HG02571 (cell line): ENCODE measurements around the gene PTPRM.

Experiments
- ATAC-seq: cut with Tn5 transposase; IDR thresholded peaks from one replicate; pipeline ENCODE4 v1.9.1; 2021; ENCODE audit warnings: mild to moderate bottlenecking, moderate library complexity; ENCODE audit not compliant: unreplicated experiment

PTPRM gene

DNA sequence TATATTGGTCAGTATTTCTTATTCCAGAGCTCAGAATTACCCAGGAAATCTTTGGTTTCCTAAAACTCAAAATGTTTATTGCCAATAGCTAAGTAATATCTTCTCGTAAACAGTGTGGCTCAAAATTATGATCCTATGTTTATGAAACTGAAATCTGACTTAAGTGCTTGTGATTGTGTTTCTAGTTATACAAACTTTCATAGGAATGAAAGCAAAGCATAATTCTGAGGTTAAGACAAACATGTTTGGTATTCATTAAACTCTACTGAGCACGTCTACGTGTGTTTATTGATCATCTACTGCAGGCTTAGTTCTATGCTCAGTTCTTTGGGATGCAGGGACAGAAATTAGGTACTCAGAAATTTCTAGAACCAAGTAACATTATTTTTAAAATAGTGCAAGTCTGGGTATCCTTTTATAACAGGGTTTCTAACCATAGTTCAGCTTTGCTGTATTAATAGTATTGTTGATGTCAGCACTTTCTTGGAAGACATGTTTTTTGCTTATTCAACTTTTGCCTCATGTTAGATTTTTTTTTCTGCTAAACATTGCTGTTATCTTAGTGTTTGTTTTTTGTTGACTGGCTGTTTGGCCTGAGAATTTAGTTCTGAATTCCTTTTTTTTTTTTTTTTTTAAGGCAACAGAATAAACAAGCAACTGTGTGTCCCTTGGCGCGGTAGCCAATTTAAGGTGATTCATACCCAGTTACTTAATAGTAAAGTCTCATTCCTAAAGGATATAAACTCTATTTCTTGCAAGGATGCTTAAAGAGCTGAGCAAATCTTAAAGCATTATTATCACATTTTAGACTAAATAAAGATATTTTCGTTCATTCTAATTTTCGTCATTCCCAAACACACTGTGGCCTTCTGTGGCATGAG lies 31.3 kb downstream of the PTPRM start:
- no peak for ATAC-seq

GRCh38 chr18:7600036-7600435 lies 32.9 kb downstream of the PTPRM start:
- no peak for ATAC-seq

- ATAC-seq = no peak
Observed at GRCh38 chr18:7600528-7601245, 33.6 kb downstream of the PTPRM start.

- ATAC-seq = no peak
Observed at GRCh38 chr18:7601246-7601615, 34.1 kb downstream of the PTPRM start.

- no peak for ATAC-seq
Observed at GRCh38 chr18:7601936-7602335, 34.8 kb downstream of the PTPRM start.

- no peak for ATAC-seq
Observed at GRCh38 chr18:7603259-7604000, 36.3 kb downstream of the PTPRM start.

- ATAC-seq = no peak
Observed at GRCh38 chr18:7604361-7604760, 37.2 kb downstream of the PTPRM start.

DNA sequence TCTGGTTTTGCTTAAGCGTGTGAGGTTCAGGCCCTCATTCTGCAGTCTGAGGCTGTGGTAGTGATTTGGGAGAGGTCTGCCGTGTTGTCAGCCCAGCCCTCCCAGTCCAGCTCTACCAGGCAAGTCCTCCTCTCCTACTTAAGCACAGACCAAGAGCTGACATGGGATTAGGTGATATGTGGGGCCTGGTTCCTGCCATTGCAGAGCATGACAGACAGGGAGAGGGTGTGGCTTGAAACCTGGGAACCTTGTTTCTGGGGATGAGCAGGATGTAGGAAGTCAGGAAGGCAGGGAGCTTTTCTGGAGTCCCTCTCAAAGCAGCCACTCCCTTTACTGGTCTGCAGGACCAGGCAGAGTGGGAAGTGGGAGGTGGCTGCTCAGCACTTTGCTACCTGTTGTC lies 38.6 kb downstream of the PTPRM start:
- ATAC-seq = no peak

- no peak for ATAC-seq
Observed at GRCh38 chr18:7607540-7608173, 40.5 kb downstream of the PTPRM start.

DNA sequence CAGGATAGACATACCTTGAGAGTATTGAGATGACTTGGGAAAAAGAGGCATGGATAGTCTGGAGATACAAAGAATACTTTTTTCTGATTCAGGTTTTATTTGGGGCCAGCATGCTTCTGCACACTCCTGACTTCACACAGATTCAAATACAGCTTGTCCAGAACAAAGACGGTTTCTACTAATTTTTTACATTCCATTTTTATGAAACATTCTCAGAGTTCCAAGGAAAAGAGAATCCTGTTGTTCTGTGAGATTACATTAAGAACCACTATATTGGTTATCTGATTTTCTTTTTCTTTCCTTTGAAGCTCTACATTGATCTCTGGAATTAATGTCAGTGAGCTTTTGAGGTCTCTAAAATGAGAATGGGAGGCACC lies 41.0 kb downstream of the PTPRM start:
- no peak for ATAC-seq

- no peak for ATAC-seq
Observed at GRCh38 chr18:7608781-7609201, 41.7 kb downstream of the PTPRM start.

DNA sequence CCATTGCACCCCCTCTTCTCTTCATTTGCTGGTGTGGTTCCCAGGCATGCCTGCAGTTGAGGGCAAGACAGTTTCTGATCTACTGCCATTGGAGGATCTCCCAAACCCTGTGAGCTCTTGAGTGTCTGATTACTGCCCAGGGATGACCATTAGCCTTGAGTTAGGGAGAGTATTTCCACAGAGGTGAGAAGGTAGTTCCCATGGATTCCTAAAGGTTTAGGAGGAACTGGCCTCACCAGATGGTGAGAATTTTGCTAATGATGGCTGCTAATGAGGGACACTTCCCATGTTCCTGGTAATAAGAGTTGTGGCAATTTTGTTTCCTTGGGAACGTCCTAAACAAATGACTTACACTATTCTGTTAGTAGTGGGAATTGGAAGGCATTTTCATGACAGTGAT lies 42.5 kb downstream of the PTPRM start:
- ATAC-seq = no peak

- no peak for ATAC-seq
Observed at GRCh38 chr18:7614042-7614441, 46.9 kb downstream of the PTPRM start.

GRCh38 chr18:7615840-7616239 lies 48.7 kb downstream of the PTPRM start:
- no peak for ATAC-seq

GRCh38 chr18:7616661-7617060 lies 49.5 kb downstream of the PTPRM start:
- ATAC-seq = no peak

- ATAC-seq = no peak
Observed at GRCh38 chr18:7617738-7618422, 50.8 kb downstream of the PTPRM start.

GRCh38 chr18:7618891-7619442 lies 51.9 kb downstream of the PTPRM start:
- no peak for ATAC-seq

DNA sequence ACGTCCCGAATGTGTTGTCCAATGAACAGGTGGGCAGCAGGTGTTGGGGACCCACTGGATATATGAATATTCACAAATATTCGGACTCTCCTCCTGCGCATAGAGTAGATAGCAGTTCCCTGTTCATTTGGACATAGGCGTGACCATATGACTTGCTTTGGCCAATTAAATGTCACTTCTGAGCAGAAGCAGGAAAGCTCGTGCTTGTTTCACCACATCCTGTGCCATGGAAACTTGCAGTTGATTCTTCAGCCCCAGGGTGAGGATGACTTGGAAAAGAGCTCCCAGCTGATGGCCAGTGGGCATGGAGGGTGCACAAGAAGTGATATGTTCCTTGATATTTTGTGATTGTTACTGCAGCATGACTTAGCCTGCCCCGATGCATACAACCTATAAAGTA lies 52.6 kb downstream of the PTPRM start:
- no peak for ATAC-seq

- ATAC-seq = no peak
Observed at GRCh38 chr18:7622721-7623120, 55.6 kb downstream of the PTPRM start.

DNA sequence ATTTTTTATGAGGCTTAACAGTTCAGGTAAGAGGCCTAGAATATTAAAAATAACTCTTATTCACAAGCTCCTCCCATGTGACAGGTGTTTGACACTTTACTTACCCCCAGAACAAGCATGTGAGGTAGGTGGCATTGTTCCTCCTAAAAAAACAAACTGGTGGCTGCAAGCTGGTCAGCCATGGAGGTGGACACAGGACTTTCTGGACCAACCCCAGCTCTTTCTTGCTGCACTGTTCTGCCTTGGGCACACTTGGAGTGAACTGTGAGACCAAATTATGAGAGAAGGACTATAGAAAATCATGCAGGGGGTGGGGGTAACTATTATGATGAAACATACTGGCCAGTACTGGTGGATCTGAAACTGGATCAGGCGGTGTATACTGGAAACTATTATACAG lies 56.6 kb downstream of the PTPRM start:
- ATAC-seq = no peak
